IgD-negative memory B cell (primary cell): Measurements from ENCODE around the gene FRMPD2. TPM values are rescaled to one million over a fixed set of nuclear protein-coding genes. Genes with fewer than 3 reads are reported as not detected.

ENCODE experiments used
- H3K27ac Mint-ChIP-seq, 3 donors: one replicate each; pipeline ENCODE4 v1.8.0; 2020 to 2022; ENCODE audit warnings: mild to moderate bottlenecking in 3 of 3, mixed read lengths in 3 of 3, moderate library complexity in 1 of 3
- H3K27me3 Mint-ChIP-seq: one replicate; pipeline ENCODE4 v1.8.0; 2021; ENCODE audit warnings: mixed read lengths
- H3K36me3 Mint-ChIP-seq: one replicate; pipeline ENCODE4 v1.8.0; 2020; ENCODE audit warnings: mild to moderate bottlenecking, mixed read lengths
- H3K4me1 Mint-ChIP-seq, 3 donors: one replicate each; pipeline ENCODE4 v1.8.0; 2020 to 2022; ENCODE audit warnings: mixed read lengths in 3 of 3, mild to moderate bottlenecking in 1 of 3
- H3K4me3 Mint-ChIP-seq, 4 donors: one replicate each; pipeline ENCODE4 v1.8.0; 2020 to 2022; ENCODE audit warnings: mild to moderate bottlenecking in 4 of 4, mixed read lengths in 4 of 4, moderate library complexity in 3 of 4
- H3K9me3 Mint-ChIP-seq, 3 donors: one replicate each; pipeline ENCODE4 v1.8.0; 2020 to 2021; ENCODE audit warnings: mixed read lengths in 3 of 3, mild to moderate bottlenecking in 1 of 3
- polyA plus RNA-seq: library from polyadenylated mRNA; unstranded; fragments of 300-500 nt; fragmentation: Illumina TruSeq; gene quantifications from one replicate; pipeline ENCODE4 v1.2.3, GENCODE V29; 2021

Gene FRMPD2
- not detected for polyA plus RNA-seq

- Mint-ChIP-seq H3K27me3 (no peaks in the 10 kb centered on the region), H3K27ac (no peak within 1 kb of the TSS), H3K4me3 (no peak within 1 kb of the TSS), H3K9me3 (no peaks in the 10 kb centered on the region), H3K36me3 (no peaks in the 10 kb centered on the region), H3K4me1 (peaks cover 0 to 6% (median 3%) of the 10 kb centered on the region in 3 donors)
Measured at GRCh38 chr10:48274636-48275035, at the start of gene FRMPD2. FRMPD2 (minus strand) TSS chr10:48274696; CDS start chr10:48274567, 129 bp downstream.

GRCh38 chr10:48322017-48322416, 47.5 kb upstream of the FRMPD2 start:
- Mint-ChIP-seq H3K4me3 (no peak overlapping the region), H3K9me3 (no peaks in the 10 kb centered on the region), H3K36me3 (peaks cover 3% of the 10 kb centered on the region), H3K4me1 (peaks cover 7 to 26% (median 17%) of the 10 kb centered on the region in 3 donors), H3K27ac (no peak overlapping the region), H3K27me3 (no peaks in the 10 kb centered on the region)

- H3K4me1 Mint-ChIP-seq = peaks cover 0 to 16% (median 9%) of the 10 kb centered on the region in 3 donors
- H3K4me3 Mint-ChIP-seq = no peak overlapping the region
- H3K27ac Mint-ChIP-seq = no peak overlapping the region
- H3K36me3 Mint-ChIP-seq = no peaks in the 10 kb centered on the region
- no peaks in the 10 kb centered on the region for H3K9me3 Mint-ChIP-seq
- no peaks in the 10 kb centered on the region for H3K27me3 Mint-ChIP-seq
Measured at GRCh38 chr10:48317321-48317990, 43.0 kb upstream of the FRMPD2 start.

GRCh38 chr10:48316236-48316635, 41.7 kb upstream of the FRMPD2 start:
- H3K27me3 Mint-ChIP-seq = no peaks in the 10 kb centered on the region
- no peak overlapping the region for H3K27ac Mint-ChIP-seq
- no peak overlapping the region for H3K4me3 Mint-ChIP-seq
- no peaks in the 10 kb centered on the region for H3K36me3 Mint-ChIP-seq
- peaks cover 0 to 10% (median 6%) of the 10 kb centered on the region in 3 donors for H3K4me1 Mint-ChIP-seq
- H3K9me3 Mint-ChIP-seq = no peaks in the 10 kb centered on the region

- no peak overlapping the region for H3K27ac Mint-ChIP-seq
- peaks cover 0 to 16% (median 13%) of the 10 kb centered on the region in 3 donors for H3K4me1 Mint-ChIP-seq
- no peaks in the 10 kb centered on the region for H3K36me3 Mint-ChIP-seq
- H3K4me3 Mint-ChIP-seq = no peak overlapping the region
- no peaks in the 10 kb centered on the region for H3K9me3 Mint-ChIP-seq
- H3K27me3 Mint-ChIP-seq = no peaks in the 10 kb centered on the region
Measured at GRCh38 chr10:48314107-48314506, 39.6 kb upstream of the FRMPD2 start.

GRCh38 chr10:48309711-48310226, 35.3 kb upstream of the FRMPD2 start:
- Mint-ChIP-seq H3K4me3 (peak overlapping the region in 1 of 4 donors; percentile 81), H3K9me3 (no peaks in the 10 kb centered on the region), H3K27me3 (no peaks in the 10 kb centered on the region), H3K36me3 (no peaks in the 10 kb centered on the region), H3K4me1 (peaks cover 4 to 23% (median 19%) of the 10 kb centered on the region in 3 donors), H3K27ac (peak overlapping the region in 1 of 3 donors; percentile 51)

GRCh38 chr10:48307711-48308018, 33.2 kb upstream of the FRMPD2 start:
- peaks cover 4 to 23% (median 15%) of the 10 kb centered on the region in 3 donors for H3K4me1 Mint-ChIP-seq

GRCh38 chr10:48306870-48307710, 32.6 kb upstream of the FRMPD2 start:
- Mint-ChIP-seq H3K27ac (peak overlapping the region; percentile 72 to 92 (median 88)), H3K36me3 (no peaks in the 10 kb centered on the region), H3K27me3 (no peaks in the 10 kb centered on the region), H3K4me1 (peaks cover 4 to 20% (median 15%) of the 10 kb centered on the region in 3 donors), H3K9me3 (no peaks in the 10 kb centered on the region), H3K4me3 (peak overlapping the region; percentile 80 to 95 (median 86))

More at GRCh38 chr10:48307711-48308018, 33.2 kb upstream of the FRMPD2 start:
- Mint-ChIP-seq H3K36me3 (no peaks in the 10 kb centered on the region), H3K27ac (peak overlapping the region; percentile 71 to 92 (median 72)), H3K9me3 (no peaks in the 10 kb centered on the region), H3K27me3 (no peaks in the 10 kb centered on the region), H3K4me3 (peak overlapping the region; percentile 64 to 95 (median 85))

GRCh38 chr10:48306265-48306869, 31.9 kb upstream of the FRMPD2 start, which contains the start of gene MAPK8:
MAPK8 (plus strand) TSS chr10:48306677; CDS start chr10:48401661, 94,984 bp downstream.
- H3K27me3 Mint-ChIP-seq = peaks cover 1% of the 10 kb centered on the region
- H3K4me1 Mint-ChIP-seq = peaks cover 7 to 20% (median 15%) of the 10 kb centered on the region in 3 donors
- H3K9me3 Mint-ChIP-seq = no peaks in the 10 kb centered on the region
- H3K36me3 Mint-ChIP-seq = no peaks in the 10 kb centered on the region
- peak within 1 kb of the TSS; percentile 72 to 92 (median 88) for H3K27ac Mint-ChIP-seq
- H3K4me3 Mint-ChIP-seq = peak within 1 kb of the TSS; percentile 80 to 95 (median 86)

- H3K4me1 Mint-ChIP-seq = peaks cover 7 to 20% (median 15%) of the 10 kb centered on the region in 3 donors
- H3K4me3 Mint-ChIP-seq = peak overlapping the region; percentile 80 to 90 (median 84)
- H3K27ac Mint-ChIP-seq = peak overlapping the region; percentile 57 to 88 (median 68)
- H3K9me3 Mint-ChIP-seq = no peaks in the 10 kb centered on the region
- H3K27me3 Mint-ChIP-seq = peaks cover 1% of the 10 kb centered on the region
- no peaks in the 10 kb centered on the region for H3K36me3 Mint-ChIP-seq
Measured at GRCh38 chr10:48305905-48306264, 31.4 kb upstream of the FRMPD2 start.

GRCh38 chr10:48302515-48303476, 28.3 kb upstream of the FRMPD2 start:
- no peak overlapping the region for H3K4me3 Mint-ChIP-seq
- H3K27ac Mint-ChIP-seq = no peak overlapping the region
- peaks cover 5 to 9% (median 9%) of the 10 kb centered on the region in 3 donors for H3K4me1 Mint-ChIP-seq
- H3K27me3 Mint-ChIP-seq = peaks cover 3% of the 10 kb centered on the region
- no peaks in the 10 kb centered on the region for H3K36me3 Mint-ChIP-seq
- no peaks in the 10 kb centered on the region for H3K9me3 Mint-ChIP-seq

- H3K4me3 Mint-ChIP-seq = no peak overlapping the region
- peaks cover 0 to 3% (median 0%) of the 10 kb centered on the region in 3 donors for H3K4me1 Mint-ChIP-seq
- peaks cover 5% of the 10 kb centered on the region for H3K27me3 Mint-ChIP-seq
- no peaks in the 10 kb centered on the region for H3K9me3 Mint-ChIP-seq
- no peaks in the 10 kb centered on the region for H3K36me3 Mint-ChIP-seq
- H3K27ac Mint-ChIP-seq = peak overlapping the region in 1 of 3 donors; percentile 52
Measured at GRCh38 chr10:48300556-48300955, 26.1 kb upstream of the FRMPD2 start.

- no peak overlapping the region for H3K4me3 Mint-ChIP-seq
- no peaks in the 10 kb centered on the region for H3K9me3 Mint-ChIP-seq
- no peak overlapping the region for H3K27ac Mint-ChIP-seq
- H3K36me3 Mint-ChIP-seq = no peaks in the 10 kb centered on the region
- peaks cover 5% of the 10 kb centered on the region for H3K27me3 Mint-ChIP-seq
- peaks cover 0 to 3% (median 0%) of the 10 kb centered on the region in 3 donors for H3K4me1 Mint-ChIP-seq
Measured at GRCh38 chr10:48299692-48300091, 25.2 kb upstream of the FRMPD2 start.

- H3K4me3 Mint-ChIP-seq = no peak overlapping the region
- H3K9me3 Mint-ChIP-seq = no peaks in the 10 kb centered on the region
- H3K4me1 Mint-ChIP-seq = peaks cover 0 to 3% (median 0%) of the 10 kb centered on the region in 3 donors
- H3K27ac Mint-ChIP-seq = no peak overlapping the region
- H3K27me3 Mint-ChIP-seq = peaks cover 5% of the 10 kb centered on the region
- no peaks in the 10 kb centered on the region for H3K36me3 Mint-ChIP-seq
Measured at GRCh38 chr10:48299066-48299465, 24.6 kb upstream of the FRMPD2 start.
